ENCODE data around the gene STX10. TPM values are rescaled to one million over a fixed set of nuclear protein-coding genes. Genes with fewer than 3 reads are reported as not detected.

STX10 gene
- total and polyA plus RNA-seq, 9 of the 15 experiments (the other 6 are each of a cell fraction or from before 2014, with no cell fraction given): 0.51 to 66.3 (median 31.0) TPM

DNA sequence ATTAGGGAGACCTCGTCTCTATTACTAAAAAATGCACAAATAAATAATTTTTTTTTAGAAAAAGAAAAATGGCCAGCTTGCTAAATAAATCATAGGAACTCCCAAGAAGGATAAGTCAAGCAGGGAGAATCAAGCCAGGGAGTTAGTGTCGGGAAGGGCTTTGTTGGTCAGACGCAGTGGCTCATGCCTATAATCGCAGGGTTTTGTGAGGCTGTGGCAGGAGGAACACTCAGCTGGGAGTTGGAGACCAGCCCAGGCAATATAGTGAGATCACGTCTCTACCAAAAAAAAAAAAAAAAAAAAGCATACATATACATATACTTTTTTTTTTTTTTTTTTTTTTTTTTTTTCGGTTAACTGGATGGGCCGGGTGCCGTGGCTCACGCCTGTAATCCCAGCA lies 23.1 kb downstream of the STX10 start:
- Histone ChIP-seq H2AFZ (ENCODE audit: low read depth, low read length) (no peak overlapping the region), H3K4me3 (no peak overlapping the region), H3K4me2 (ENCODE audit: insufficient read depth, low read length) (no peak overlapping the region), H3K9me3 (replicated peaks; ENCODE audit: control insufficient read depth, insufficient read depth, low read depth, low read length) (no peaks in the 10 kb centered on the region), H3K4me1 (replicated peaks in 1 of 2; ENCODE audit: control insufficient read depth in 2 of 2, insufficient read depth in 2 of 2, low read length in 2 of 2) (peaks cover 9 to 31% of the 10 kb centered on the region in 2 experiments), H3K79me2 (ENCODE audit: control insufficient read depth, insufficient read depth, low read length) (peaks cover 91% of the 10 kb centered on the region), H3K27me3 (ENCODE audit: control insufficient read depth in 2 of 2, insufficient read depth in 2 of 2, low read length in 2 of 2) (no peaks in the 10 kb centered on the region), H3K9me1 (ENCODE audit: control insufficient read depth, insufficient read depth, low read length) (no peaks in the 10 kb centered on the region), H3K36me3 (ENCODE audit: control insufficient read depth, insufficient read depth, low read length) (peaks cover 82% of the 10 kb centered on the region), H4K20me1 (replicated peaks; ENCODE audit: control insufficient read depth, insufficient read depth, low read length) (peaks cover 56% of the 10 kb centered on the region), H3K27ac (ENCODE audit: extremely low read depth, low read depth, low read length) (no peak overlapping the region), H3K9ac (ENCODE audit: insufficient read depth in 1 of 2, low read depth in 2 of 2, low read length in 2 of 2) (no peak overlapping the region)
- in situ Hi-C loops (cut with MboI) (no loop called here), intact Hi-C loops (cut with micrococcal nuclease) (no loop called here)
- WGBS (ENCODE audit: insufficient coverage, low coverage, missing lambda C conversion rate): 95% methylated on average over 4 of the region's 9 CpGs
- ChIA-PET CTCF (ENCODE audit: low intra/inter-chr PET ratio) (interaction anchor here (0.6 kb wide), 1 partner anchor 1990 kb away, joined by 3 read pairs; no protein-coding TSS in a partner anchor), POLR2A (interaction anchor here (1.0 to 3.1 kb wide), 3 partner anchors 8 to 26 kb away, joined by 6 to 13 read pairs (median 12); partner anchors contain the start of genes IER2 and STX10)
- no TSS peak for BruUV-seq (replicated peaks)
- TF ChIP-seq, protein P1, sequence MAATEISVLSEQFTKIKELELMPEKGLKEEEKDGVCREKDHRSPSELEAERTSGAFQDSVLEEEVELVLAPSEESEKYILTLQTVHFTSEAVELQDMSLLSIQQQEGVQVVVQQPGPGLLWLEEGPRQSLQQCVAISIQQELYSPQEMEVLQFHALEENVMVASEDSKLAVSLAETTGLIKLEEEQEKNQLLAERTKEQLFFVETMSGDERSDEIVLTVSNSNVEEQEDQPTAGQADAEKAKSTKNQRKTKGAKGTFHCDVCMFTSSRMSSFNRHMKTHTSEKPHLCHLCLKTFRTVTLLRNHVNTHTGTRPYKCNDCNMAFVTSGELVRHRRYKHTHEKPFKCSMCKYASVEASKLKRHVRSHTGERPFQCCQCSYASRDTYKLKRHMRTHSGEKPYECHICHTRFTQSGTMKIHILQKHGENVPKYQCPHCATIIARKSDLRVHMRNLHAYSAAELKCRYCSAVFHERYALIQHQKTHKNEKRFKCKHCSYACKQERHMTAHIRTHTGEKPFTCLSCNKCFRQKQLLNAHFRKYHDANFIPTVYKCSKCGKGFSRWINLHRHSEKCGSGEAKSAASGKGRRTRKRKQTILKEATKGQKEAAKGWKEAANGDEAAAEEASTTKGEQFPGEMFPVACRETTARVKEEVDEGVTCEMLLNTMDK (IDR thresholded peaks at IDR 0.05; ENCODE audit: borderline replicate concordance, insufficient read depth, low read depth, low read length, poor library complexity, severe bottlenecking): no peak
- TF ChIP-seq YY1 (IDR thresholded peaks at IDR 0.05; ENCODE audit: borderline replicate concordance in 1 of 3, control insufficient read depth in 1 of 3, extremely low read depth in 1 of 3, insufficient read depth in 3 of 3, insufficient read length in 1 of 3, insufficient replicate concordance in 2 of 3, low read depth in 1 of 3, low read length in 2 of 3) (no peak), SETDB1 (IDR thresholded peaks at IDR 0.05; ENCODE audit: low read length) (no peak), KDM5B (IDR thresholded peaks at IDR 0.05; ENCODE audit: insufficient replicate concordance, low read depth, low read length) (no peak), DNMT1 (IDR thresholded peaks at IDR 0.05) (no peak), NR2C1 (IDR thresholded peaks at IDR 0.05) (no peak), NR2C1 (tag; IDR thresholded peaks at IDR 0.05) (no peak), TEAD4 (IDR thresholded peaks at IDR 0.05; ENCODE audit: low read length) (no peak), TEAD4 (CRISPR knock-in tag; IDR thresholded peaks at IDR 0.05; ENCODE audit: borderline replicate concordance) (no peak), ZNF184 (CRISPR knock-in tag; IDR thresholded peaks at IDR 0.05) (no peak), SLC30A9 (CRISPR knock-in tag; IDR thresholded peaks at IDR 0.05) (no peak), JUN (IDR thresholded peaks at IDR 0.05; ENCODE audit: borderline replicate concordance, low read depth, low read length) (no peak), JUN (CRISPR knock-in tag; IDR thresholded peaks at IDR 0.05; ENCODE audit: borderline replicate concordance) (no peak), MED1 (CRISPR knock-in tag; IDR thresholded peaks at IDR 0.05; ENCODE audit: borderline replicate concordance) (no peak), ZBTB1 (CRISPR knock-in tag; IDR thresholded peaks at IDR 0.05; ENCODE audit: borderline replicate concordance, low read depth) (no peak), ZNF239 (CRISPR knock-in tag; IDR thresholded peaks at IDR 0.05) (no peak), FOXJ3 (CRISPR knock-in tag; IDR thresholded peaks at IDR 0.05) (no peak), KAT8 (IDR thresholded peaks at IDR 0.05; ENCODE audit: low read depth) (no peak)
- no peak for FAIRE-seq
- no peak for ATAC-seq
- no peak for DNase-seq (ENCODE audit: extremely low read depth in 1 of 4, low spot score in 3 of 4)

All from K562 (cell line).